WTC11 (cell line): ENCODE results near the gene SCAI.
A peak's percentile ranks its signal among the peaks of the same experiment; 100 is the strongest.

Experiments used
- SP1 ChIP-seq: sonication (generic); formaldehyde crosslinking; conservative IDR thresholded peaks from 2 replicates; pipeline ENCODE4 v1.8.1; 2022; ENCODE audit warnings: missing genetic modification reagents
- TF ChIP-seq, protein P1 (sequence below): fragments of 200-600 bp; IDR thresholded peaks from 2 replicates; pipeline ENCODE4 v1.8.0; 2022; ENCODE audit warnings: antibody characterized with exemption
- TF ChIP-seq, protein P2 (sequence below): sonication (generic); formaldehyde crosslinking; IDR thresholded peaks from 2 replicates; pipeline ENCODE4 v1.8.1; 2023; ENCODE audit warnings: mild to moderate bottlenecking, missing genetic modification reagents, borderline replicate concordance
- TF ChIP-seq, protein P3 (sequence below): sonication (generic); formaldehyde crosslinking; IDR thresholded peaks from 2 replicates; pipeline ENCODE4 v1.8.1; 2023; ENCODE audit warnings: mild to moderate bottlenecking, missing genetic modification reagents, moderate library complexity

DNA sequence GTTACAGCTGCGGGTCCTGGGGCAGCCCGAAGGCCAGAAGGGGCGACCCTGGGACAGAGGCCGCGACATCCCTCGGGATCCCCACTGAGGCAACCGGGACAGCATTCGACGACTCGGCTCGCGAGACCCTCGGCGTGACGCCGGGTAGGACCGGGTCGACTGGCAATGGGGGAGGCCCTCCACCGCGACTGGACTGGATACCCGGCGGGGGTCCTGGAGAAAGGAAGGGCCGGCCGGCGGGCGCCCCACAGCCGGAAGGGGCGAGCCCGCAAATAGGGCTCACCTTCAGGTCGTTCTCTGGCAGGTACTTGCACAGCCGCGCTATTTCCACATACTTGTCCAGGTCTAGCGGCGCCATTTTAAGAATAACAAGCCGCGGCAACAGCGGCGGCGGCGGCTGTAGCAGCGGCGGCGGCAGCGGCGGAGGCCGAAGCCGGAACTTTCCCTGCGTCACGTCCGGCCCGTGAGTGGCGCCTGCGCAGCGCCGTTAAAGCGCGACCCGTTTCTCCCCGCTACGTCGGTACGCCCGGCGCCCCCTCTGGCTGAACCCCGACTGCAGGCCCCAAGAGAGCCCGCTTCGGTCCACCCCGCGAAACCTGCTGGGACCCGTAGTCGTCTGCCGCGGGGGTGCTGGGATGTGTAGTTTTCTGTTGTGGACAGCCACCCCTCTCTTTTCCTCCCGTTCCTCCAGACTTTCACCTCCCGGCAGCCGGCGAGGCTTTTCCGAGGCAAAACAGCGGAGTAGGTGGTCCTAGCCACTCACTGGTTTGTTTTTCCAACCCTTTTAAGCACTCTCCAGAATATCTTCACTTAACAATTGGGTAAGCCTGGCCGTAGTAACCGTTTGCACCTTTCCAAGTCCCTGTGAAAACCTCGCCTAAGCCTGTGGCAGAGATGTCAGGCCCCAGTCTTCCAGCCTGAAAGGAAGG is 46.3 kb upstream of the SCAI start, which contains the start of gene PPP6C:
- TF ChIP-seq, protein P1, sequence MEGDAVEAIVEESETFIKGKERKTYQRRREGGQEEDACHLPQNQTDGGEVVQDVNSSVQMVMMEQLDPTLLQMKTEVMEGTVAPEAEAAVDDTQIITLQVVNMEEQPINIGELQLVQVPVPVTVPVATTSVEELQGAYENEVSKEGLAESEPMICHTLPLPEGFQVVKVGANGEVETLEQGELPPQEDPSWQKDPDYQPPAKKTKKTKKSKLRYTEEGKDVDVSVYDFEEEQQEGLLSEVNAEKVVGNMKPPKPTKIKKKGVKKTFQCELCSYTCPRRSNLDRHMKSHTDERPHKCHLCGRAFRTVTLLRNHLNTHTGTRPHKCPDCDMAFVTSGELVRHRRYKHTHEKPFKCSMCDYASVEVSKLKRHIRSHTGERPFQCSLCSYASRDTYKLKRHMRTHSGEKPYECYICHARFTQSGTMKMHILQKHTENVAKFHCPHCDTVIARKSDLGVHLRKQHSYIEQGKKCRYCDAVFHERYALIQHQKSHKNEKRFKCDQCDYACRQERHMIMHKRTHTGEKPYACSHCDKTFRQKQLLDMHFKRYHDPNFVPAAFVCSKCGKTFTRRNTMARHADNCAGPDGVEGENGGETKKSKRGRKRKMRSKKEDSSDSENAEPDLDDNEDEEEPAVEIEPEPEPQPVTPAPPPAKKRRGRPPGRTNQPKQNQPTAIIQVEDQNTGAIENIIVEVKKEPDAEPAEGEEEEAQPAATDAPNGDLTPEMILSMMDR = 0 out of 2 replicates have a peak, but pooled peaks have one; percentile 6
- TF ChIP-seq, protein P2, sequence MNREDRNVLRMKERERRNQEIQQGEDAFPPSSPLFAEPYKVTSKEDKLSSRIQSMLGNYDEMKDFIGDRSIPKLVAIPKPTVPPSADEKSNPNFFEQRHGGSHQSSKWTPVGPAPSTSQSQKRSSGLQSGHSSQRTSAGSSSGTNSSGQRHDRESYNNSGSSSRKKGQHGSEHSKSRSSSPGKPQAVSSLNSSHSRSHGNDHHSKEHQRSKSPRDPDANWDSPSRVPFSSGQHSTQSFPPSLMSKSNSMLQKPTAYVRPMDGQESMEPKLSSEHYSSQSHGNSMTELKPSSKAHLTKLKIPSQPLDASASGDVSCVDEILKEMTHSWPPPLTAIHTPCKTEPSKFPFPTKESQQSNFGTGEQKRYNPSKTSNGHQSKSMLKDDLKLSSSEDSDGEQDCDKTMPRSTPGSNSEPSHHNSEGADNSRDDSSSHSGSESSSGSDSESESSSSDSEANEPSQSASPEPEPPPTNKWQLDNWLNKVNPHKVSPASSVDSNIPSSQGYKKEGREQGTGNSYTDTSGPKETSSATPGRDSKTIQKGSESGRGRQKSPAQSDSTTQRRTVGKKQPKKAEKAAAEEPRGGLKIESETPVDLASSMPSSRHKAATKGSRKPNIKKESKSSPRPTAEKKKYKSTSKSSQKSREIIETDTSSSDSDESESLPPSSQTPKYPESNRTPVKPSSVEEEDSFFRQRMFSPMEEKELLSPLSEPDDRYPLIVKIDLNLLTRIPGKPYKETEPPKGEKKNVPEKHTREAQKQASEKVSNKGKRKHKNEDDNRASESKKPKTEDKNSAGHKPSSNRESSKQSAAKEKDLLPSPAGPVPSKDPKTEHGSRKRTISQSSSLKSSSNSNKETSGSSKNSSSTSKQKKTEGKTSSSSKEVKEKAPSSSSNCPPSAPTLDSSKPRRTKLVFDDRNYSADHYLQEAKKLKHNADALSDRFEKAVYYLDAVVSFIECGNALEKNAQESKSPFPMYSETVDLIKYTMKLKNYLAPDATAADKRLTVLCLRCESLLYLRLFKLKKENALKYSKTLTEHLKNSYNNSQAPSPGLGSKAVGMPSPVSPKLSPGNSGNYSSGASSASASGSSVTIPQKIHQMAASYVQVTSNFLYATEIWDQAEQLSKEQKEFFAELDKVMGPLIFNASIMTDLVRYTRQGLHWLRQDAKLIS (CRISPR knock-in tag) = no peak
- TF ChIP-seq, protein P3, sequence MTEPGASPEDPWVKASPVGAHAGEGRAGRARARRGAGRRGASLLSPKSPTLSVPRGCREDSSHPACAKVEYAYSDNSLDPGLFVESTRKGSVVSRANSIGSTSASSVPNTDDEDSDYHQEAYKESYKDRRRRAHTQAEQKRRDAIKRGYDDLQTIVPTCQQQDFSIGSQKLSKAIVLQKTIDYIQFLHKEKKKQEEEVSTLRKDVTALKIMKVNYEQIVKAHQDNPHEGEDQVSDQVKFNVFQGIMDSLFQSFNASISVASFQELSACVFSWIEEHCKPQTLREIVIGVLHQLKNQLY (CRISPR knock-in tag) = no peak
- TF ChIP-seq SP1 (CRISPR knock-in tag) = peak; percentile 84
